VCaP (cell line): ENCODE data around the gene MAP3K3.

Experiments used
- H3K27ac ChIP-seq: fragments of 450-650 bp; 2 replicates; pipeline ENCODE4 v1.5.1; 2017
- TF ChIP-seq, protein P1 (sequence below): fragments of 450-650 bp; conservative IDR thresholded peaks from 2 replicates; pipeline ENCODE4 v1.5.1; 2017; ENCODE audit warnings: mild to moderate bottlenecking, moderate library complexity

The MAP3K3 gene

GRCh38 chr17:63631626-63632025 is 9.4 kb downstream of the MAP3K3 start:
- H3K27ac ChIP-seq, result peak overlapping the region; percentile 26; the same call in 1 of the 2 replicates
- TF ChIP-seq, protein P1, sequence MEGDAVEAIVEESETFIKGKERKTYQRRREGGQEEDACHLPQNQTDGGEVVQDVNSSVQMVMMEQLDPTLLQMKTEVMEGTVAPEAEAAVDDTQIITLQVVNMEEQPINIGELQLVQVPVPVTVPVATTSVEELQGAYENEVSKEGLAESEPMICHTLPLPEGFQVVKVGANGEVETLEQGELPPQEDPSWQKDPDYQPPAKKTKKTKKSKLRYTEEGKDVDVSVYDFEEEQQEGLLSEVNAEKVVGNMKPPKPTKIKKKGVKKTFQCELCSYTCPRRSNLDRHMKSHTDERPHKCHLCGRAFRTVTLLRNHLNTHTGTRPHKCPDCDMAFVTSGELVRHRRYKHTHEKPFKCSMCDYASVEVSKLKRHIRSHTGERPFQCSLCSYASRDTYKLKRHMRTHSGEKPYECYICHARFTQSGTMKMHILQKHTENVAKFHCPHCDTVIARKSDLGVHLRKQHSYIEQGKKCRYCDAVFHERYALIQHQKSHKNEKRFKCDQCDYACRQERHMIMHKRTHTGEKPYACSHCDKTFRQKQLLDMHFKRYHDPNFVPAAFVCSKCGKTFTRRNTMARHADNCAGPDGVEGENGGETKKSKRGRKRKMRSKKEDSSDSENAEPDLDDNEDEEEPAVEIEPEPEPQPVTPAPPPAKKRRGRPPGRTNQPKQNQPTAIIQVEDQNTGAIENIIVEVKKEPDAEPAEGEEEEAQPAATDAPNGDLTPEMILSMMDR, result no peak

GRCh38 chr17:63633742-63634141 is 11.5 kb downstream of the MAP3K3 start:
- TF ChIP-seq, protein P1, result no peak
- H3K27ac ChIP-seq, result no peak overlapping the region

GRCh38 chr17:63634163-63634562 is 11.9 kb downstream of the MAP3K3 start:
- TF ChIP-seq, protein P1, result no peak
- H3K27ac ChIP-seq, result no peak overlapping the region

GRCh38 chr17:63634816-63635215 is 12.6 kb downstream of the MAP3K3 start:
- no peak overlapping the region for H3K27ac ChIP-seq
- TF ChIP-seq, protein P1, result no peak

GRCh38 chr17:63635290-63635689 is 13.1 kb downstream of the MAP3K3 start:
- no peak overlapping the region for H3K27ac ChIP-seq
- TF ChIP-seq, protein P1, result no peak

- TF ChIP-seq, protein P1, result no peak
- H3K27ac ChIP-seq, result no peak overlapping the region
These were observed 13.6 kb downstream of the MAP3K3 start for GRCh38 chr17:63635787-63636186.

GRCh38 chr17:63639125-63639524 is 16.9 kb downstream of the MAP3K3 start:
- TF ChIP-seq, protein P1, result no peak
- no peak overlapping the region for H3K27ac ChIP-seq
